Mesendoderm (in vitro differentiated cells): ENCODE measurements around the gene SF3B3.

Source experiments
- DNase-seq: peaks from one replicate; pipeline ENCODE4 v3.0.0; 2013
- H2AK5ac ChIP-seq: 2 replicates; pipeline ENCODE4 v1.6.1; 2013; ENCODE audit warnings: low read length, inconsistent platforms
- H2BK120ac ChIP-seq: 2 replicates; pipeline ENCODE4 v1.6.1; 2013; ENCODE audit warnings: low read depth, mild to moderate bottlenecking, low read length, moderate library complexity, mixed read lengths
- H2BK15ac ChIP-seq: replicated peaks from 2 replicates; pipeline ENCODE4 v1.6.1; 2013; ENCODE audit warnings: low read depth, mild to moderate bottlenecking, moderate library complexity
- H2BK5ac ChIP-seq: 2 replicates; pipeline ENCODE4 v1.6.1; 2013; ENCODE audit warnings: low read length, inconsistent platforms
- H3K18ac ChIP-seq: 2 replicates; pipeline ENCODE4 v1.6.1; 2013; ENCODE audit warnings: mild to moderate bottlenecking, low read length, mixed read lengths
- H3K23ac ChIP-seq: one replicate; pipeline ENCODE4 v1.6.1; 2013; ENCODE audit warnings: low read length
- H3K27ac ChIP-seq: 2 replicates; pipeline ENCODE4 v1.5.1; 2013; ENCODE audit warnings: low read depth, mild to moderate bottlenecking, inconsistent platforms, low read length, moderate library complexity
- H3K27me3 ChIP-seq: 2 replicates; pipeline ENCODE4 v1.6.1; 2013; ENCODE audit warnings: low read length, control low read depth, mild to moderate bottlenecking, inconsistent platforms; ENCODE audit not compliant: insufficient read depth, poor library complexity
- H3K36me3 ChIP-seq: 2 replicates; pipeline ENCODE4 v1.6.1; 2013; ENCODE audit warnings: low read length, inconsistent platforms; ENCODE audit not compliant: control insufficient read depth, insufficient read depth
- H3K4ac ChIP-seq: one replicate; pipeline ENCODE4 v1.6.1; 2013; ENCODE audit warnings: low read depth, mild to moderate bottlenecking, low read length, moderate library complexity
- H3K4me1 ChIP-seq: 2 replicates; pipeline ENCODE4 v1.6.1; 2013; ENCODE audit warnings: low read depth, low read length, inconsistent platforms; ENCODE audit not compliant: control insufficient read depth
- H3K4me2 ChIP-seq: 2 replicates; pipeline ENCODE4 v1.6.1; 2013; ENCODE audit warnings: low read length
- H3K4me3 ChIP-seq: 2 replicates; pipeline ENCODE4 v1.5.1; 2013; ENCODE audit warnings: mild to moderate bottlenecking, low read length
- H3K56ac ChIP-seq: one replicate; pipeline ENCODE4 v1.6.1; 2013; ENCODE audit warnings: low read length
- H3K79me1 ChIP-seq: 2 replicates; pipeline ENCODE4 v1.6.1; 2013; ENCODE audit warnings: low read length, inconsistent platforms
- H3K79me2 ChIP-seq: 2 replicates; pipeline ENCODE4 v1.6.1; 2013; ENCODE audit warnings: mild to moderate bottlenecking, low read length; ENCODE audit not compliant: control insufficient read depth, insufficient read depth
- H3K9ac ChIP-seq: 2 replicates; pipeline ENCODE4 v1.6.1; 2013; ENCODE audit warnings: low read length, inconsistent platforms
- H4K5ac ChIP-seq: one replicate; pipeline ENCODE4 v1.6.1; 2013; ENCODE audit warnings: low read length
- H4K8ac ChIP-seq: one replicate; pipeline ENCODE4 v1.6.1; 2013; ENCODE audit warnings: low read depth, mild to moderate bottlenecking, control low read depth, low read length, moderate library complexity
- WGBS: extraction: QIAGEN DNeasy Blood & Tissue Kit; methylation state at CpG from one replicate; pipeline ENCODE4 v1.1.7; 2013; ENCODE audit warnings: low lambda C conversion rate, missing lambda C conversion rate; ENCODE audit not compliant: insufficient coverage; ENCODE audit errors: extremely low coverage; 5-methylcytosine and 5-hydroxymethylcytosine counted together

SF3B3 gene

DNA sequence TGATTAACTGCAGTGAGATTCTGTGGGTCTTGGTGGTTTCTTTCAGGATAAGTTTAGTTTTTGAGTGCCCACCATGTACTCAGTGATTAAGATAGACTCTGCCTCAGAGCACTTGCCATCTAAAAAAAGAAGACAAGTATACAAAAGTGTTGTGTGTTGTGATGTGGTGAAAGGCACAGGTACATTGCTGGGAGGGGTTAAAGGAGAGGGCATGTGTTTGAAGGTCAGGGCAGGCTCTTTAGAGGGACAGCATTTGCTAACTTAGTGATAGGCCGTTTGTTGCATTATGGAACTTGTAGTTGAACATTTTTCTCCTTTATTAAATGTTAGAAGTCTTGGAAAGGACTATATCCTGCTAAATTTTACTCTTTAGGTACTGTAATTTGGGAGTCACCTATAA, 26.5 kb downstream of the SF3B3 start:
- H3K27ac ChIP-seq: no peak overlapping the region
- no peak for DNase-seq
- H4K8ac ChIP-seq: no peak overlapping the region
- no CpG with 5 or more reads among the region's 1 CpG for WGBS
- no peak overlapping the region for H3K4me2 ChIP-seq
- H3K18ac ChIP-seq: no peak overlapping the region
- H3K9ac ChIP-seq: no peak overlapping the region
- H3K79me2 ChIP-seq: peaks cover 30% of the 10 kb centered on the region
- H3K4me1 ChIP-seq: no peaks in the 10 kb centered on the region
- no peak overlapping the region for H2AK5ac ChIP-seq
- H3K4me3 ChIP-seq: no peak overlapping the region
- no peak overlapping the region for H4K5ac ChIP-seq
- H2BK120ac ChIP-seq: no peak overlapping the region
- H2BK15ac ChIP-seq: no peak overlapping the region
- H3K4ac ChIP-seq: no peak overlapping the region
- no peaks in the 10 kb centered on the region for H3K27me3 ChIP-seq
- peaks cover 31% of the 10 kb centered on the region for H3K36me3 ChIP-seq
- H3K79me1 ChIP-seq: peaks cover 30% of the 10 kb centered on the region
- H3K56ac ChIP-seq: no peak overlapping the region
- no peak overlapping the region for H3K23ac ChIP-seq
- H2BK5ac ChIP-seq: no peak overlapping the region

DNA sequence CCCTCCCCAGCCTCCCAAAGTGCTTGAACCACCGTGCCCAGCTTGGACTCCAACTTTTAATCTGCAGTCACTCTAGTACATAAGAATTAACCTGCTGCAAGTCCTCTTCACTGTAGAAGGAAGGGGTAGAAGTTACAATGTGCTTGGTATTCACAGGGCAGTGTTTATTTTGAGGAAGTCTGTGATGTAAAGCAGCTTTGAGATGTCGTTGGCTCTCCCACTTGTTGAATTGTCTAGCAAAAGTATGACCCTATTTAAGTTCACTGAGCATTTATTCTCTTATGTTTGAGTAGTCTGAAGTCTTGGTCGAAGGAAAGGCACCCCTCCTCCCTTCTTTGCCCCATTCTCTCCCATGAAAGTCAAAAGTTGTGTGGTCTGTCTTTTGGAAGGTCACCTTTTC, 28.2 kb downstream of the SF3B3 start:
- WGBS: no CpG with 5 or more reads among the region's 3 CpGs

DNA sequence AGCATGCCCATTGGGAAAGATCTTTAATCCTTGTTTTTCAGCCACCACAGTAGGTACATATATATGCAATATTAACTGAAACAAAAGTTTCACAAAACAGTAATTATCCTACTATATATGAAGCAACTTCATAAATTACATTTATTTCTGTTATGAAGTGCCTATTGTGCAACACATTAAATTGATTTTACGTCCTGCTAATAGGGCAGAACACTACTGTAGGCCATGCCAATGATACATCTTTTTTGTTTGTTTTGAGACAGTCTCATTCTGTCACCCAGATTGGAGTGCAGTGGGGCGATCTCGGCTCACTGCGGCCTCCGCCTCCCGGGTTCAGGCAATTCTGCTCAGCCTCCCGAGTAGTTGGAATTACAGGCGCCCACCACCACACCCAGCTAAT, 29.1 kb downstream of the SF3B3 start:
- DNase-seq: no peak
- Histone ChIP-seq H3K27me3 (no peaks in the 10 kb centered on the region), H4K8ac (no peak overlapping the region), H3K4me3 (no peak overlapping the region), H3K79me1 (peaks cover 30% of the 10 kb centered on the region), H3K4me2 (no peak overlapping the region), H2BK120ac (no peak overlapping the region), H3K9ac (no peak overlapping the region), H4K5ac (no peak overlapping the region), H3K36me3 (peaks cover 39% of the 10 kb centered on the region), H3K23ac (no peak overlapping the region), H3K4me1 (no peaks in the 10 kb centered on the region), H2BK5ac (no peak overlapping the region), H3K18ac (no peak overlapping the region), H3K79me2 (peaks cover 25% of the 10 kb centered on the region), H3K56ac (no peak overlapping the region), H2AK5ac (no peak overlapping the region), H2BK15ac (no peak overlapping the region), H3K27ac (no peak overlapping the region), H3K4ac (no peak overlapping the region)
- no CpG with 5 or more reads among the region's 8 CpGs for WGBS

More for the DNA sequence above, 28.2 kb downstream of the SF3B3 start:
- H3K18ac ChIP-seq: no peak overlapping the region
- no peak for DNase-seq
- peaks cover 25% of the 10 kb centered on the region for H3K79me2 ChIP-seq
- H3K79me1 ChIP-seq: peaks cover 30% of the 10 kb centered on the region
- H2BK120ac ChIP-seq: no peak overlapping the region
- H3K9ac ChIP-seq: no peak overlapping the region
- H3K27me3 ChIP-seq: no peaks in the 10 kb centered on the region
- H3K27ac ChIP-seq: no peak overlapping the region
- H3K23ac ChIP-seq: no peak overlapping the region
- no peak overlapping the region for H3K4ac ChIP-seq
- H3K4me2 ChIP-seq: no peak overlapping the region
- no peak overlapping the region for H3K56ac ChIP-seq
- H3K4me3 ChIP-seq: no peak overlapping the region
- H2AK5ac ChIP-seq: no peak overlapping the region
- no peaks in the 10 kb centered on the region for H3K4me1 ChIP-seq
- no peak overlapping the region for H4K8ac ChIP-seq
- H3K36me3 ChIP-seq: peaks cover 38% of the 10 kb centered on the region
- H4K5ac ChIP-seq: no peak overlapping the region
- H2BK5ac ChIP-seq: no peak overlapping the region
- no peak overlapping the region for H2BK15ac ChIP-seq

DNA sequence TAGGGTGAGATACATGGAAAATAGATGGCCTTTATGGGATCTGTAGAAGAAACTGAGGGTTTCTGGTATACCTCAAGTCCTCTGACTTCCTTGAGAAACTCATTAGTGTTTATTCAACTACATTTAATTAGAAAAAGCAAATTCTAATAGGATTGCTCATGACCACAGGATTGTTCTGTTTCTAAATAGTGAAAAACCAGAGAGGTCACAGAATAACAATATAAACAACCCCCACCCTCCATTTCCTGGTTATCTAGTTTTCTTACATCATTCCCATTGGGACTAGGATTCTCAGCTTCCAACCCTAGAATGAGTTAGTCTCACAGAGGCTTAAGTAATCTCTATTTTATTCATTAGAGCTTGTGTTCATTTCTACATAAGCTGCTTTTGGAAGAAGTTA, 30.0 kb downstream of the SF3B3 start:
- peaks cover 22% of the 10 kb centered on the region for H3K79me1 ChIP-seq
- H3K79me2 ChIP-seq: peaks cover 17% of the 10 kb centered on the region
- no peak overlapping the region for H3K18ac ChIP-seq
- H3K27ac ChIP-seq: no peak overlapping the region
- H3K56ac ChIP-seq: no peak overlapping the region
- H3K4me1 ChIP-seq: no peaks in the 10 kb centered on the region
- no peak overlapping the region for H2BK120ac ChIP-seq
- DNase-seq: no peak
- H4K5ac ChIP-seq: no peak overlapping the region
- H2BK15ac ChIP-seq: no peak overlapping the region
- H2AK5ac ChIP-seq: no peak overlapping the region
- no peak overlapping the region for H4K8ac ChIP-seq
- H3K4me3 ChIP-seq: no peak overlapping the region
- H3K9ac ChIP-seq: no peak overlapping the region
- H3K27me3 ChIP-seq: no peaks in the 10 kb centered on the region
- H3K4ac ChIP-seq: no peak overlapping the region
- H3K36me3 ChIP-seq: peaks cover 32% of the 10 kb centered on the region
- no peak overlapping the region for H2BK5ac ChIP-seq
- no peak overlapping the region for H3K4me2 ChIP-seq
- H3K23ac ChIP-seq: no peak overlapping the region

DNA sequence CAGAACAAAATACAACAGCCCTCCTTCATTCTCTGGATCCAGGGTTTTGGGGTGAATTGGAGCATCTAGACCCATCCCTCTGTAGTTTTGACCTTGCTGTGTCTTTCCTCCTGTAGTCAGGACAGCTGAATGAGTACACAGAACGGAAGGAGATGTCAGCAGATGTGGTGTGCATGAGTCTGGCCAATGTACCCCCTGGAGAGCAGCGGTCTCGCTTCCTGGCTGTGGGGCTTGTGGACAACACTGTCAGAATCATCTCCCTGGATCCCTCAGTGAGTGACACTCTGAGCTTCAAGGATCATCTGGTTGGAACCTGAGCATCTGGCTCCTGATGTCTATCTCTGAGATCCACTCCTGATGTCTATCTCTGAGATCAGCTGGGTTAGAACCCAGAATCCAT, 32.4 kb downstream of the SF3B3 start:
- H2AK5ac ChIP-seq: no peak overlapping the region
- H3K23ac ChIP-seq: no peak overlapping the region
- no peak overlapping the region for H3K18ac ChIP-seq
- peaks cover 18% of the 10 kb centered on the region for H3K79me1 ChIP-seq
- no peak overlapping the region for H3K4ac ChIP-seq
- no peaks in the 10 kb centered on the region for H3K4me1 ChIP-seq
- H3K36me3 ChIP-seq: peaks cover 34% of the 10 kb centered on the region
- H2BK5ac ChIP-seq: no peak overlapping the region
- WGBS: no CpG with 5 or more reads among the region's 3 CpGs
- H2BK120ac ChIP-seq: no peak overlapping the region
- peaks cover 6% of the 10 kb centered on the region for H3K79me2 ChIP-seq
- no peak overlapping the region for H3K4me2 ChIP-seq
- H3K56ac ChIP-seq: no peak overlapping the region
- H3K9ac ChIP-seq: no peak overlapping the region
- no peak overlapping the region for H2BK15ac ChIP-seq
- H3K27me3 ChIP-seq: no peaks in the 10 kb centered on the region
- H4K8ac ChIP-seq: no peak overlapping the region
- DNase-seq: no peak
- H4K5ac ChIP-seq: no peak overlapping the region
- no peak overlapping the region for H3K4me3 ChIP-seq
- no peak overlapping the region for H3K27ac ChIP-seq

DNA sequence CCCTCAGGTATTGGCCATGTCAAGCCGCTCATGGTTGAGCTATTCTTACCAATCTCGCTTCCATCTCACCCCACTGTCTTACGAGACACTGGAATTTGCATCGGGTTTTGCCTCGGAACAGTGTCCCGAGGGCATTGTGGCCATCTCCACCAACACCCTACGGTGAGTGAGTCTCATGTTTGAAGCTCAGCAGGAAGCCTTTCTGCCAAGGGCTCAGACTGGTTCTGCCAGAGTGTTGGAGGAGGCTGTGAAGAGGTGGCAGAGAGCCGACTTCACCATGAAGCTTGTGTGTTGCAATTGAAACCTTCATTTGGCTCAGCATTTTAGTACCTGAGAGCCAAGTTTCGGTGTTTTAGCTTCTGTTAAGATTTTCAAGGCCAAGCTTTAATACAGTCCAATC, 38.0 kb downstream of the SF3B3 start:
- Histone ChIP-seq H3K4me3 (no peak overlapping the region), H4K5ac (no peak overlapping the region), H3K18ac (no peak overlapping the region), H2BK5ac (no peak overlapping the region), H3K79me1 (peaks cover 9% of the 10 kb centered on the region), H4K8ac (no peak overlapping the region), H3K4me1 (no peaks in the 10 kb centered on the region), H3K79me2 (no peaks in the 10 kb centered on the region), H3K27ac (no peak overlapping the region), H3K4ac (no peak overlapping the region), H3K27me3 (no peaks in the 10 kb centered on the region), H3K4me2 (no peak overlapping the region), H3K9ac (no peak overlapping the region), H2AK5ac (no peak overlapping the region), H3K23ac (no peak overlapping the region), H2BK15ac (no peak overlapping the region), H2BK120ac (no peak overlapping the region), H3K36me3 (peaks cover 38% of the 10 kb centered on the region), H3K56ac (no peak overlapping the region)
- no peak for DNase-seq
- WGBS: no CpG with 5 or more reads among the region's 9 CpGs
